Nephron (organoid): ENCODE data around the gene RBM15B.

Experiments
- H3K27ac Mint-ChIP-seq, 3 experiments: 2 replicates each; pipeline ENCODE4 v1.8.0; 2020; ENCODE audit warnings: mixed read lengths in 3 of 3, mild to moderate bottlenecking in 2 of 3, moderate library complexity in 1 of 3
- H3K27me3 Mint-ChIP-seq: 2 replicates; pipeline ENCODE4 v1.8.0; 2021; ENCODE audit warnings: low read depth, mild to moderate bottlenecking, moderate library complexity, mixed read lengths
- H3K36me3 Mint-ChIP-seq: 2 replicates; pipeline ENCODE4 v1.8.0; 2020; ENCODE audit warnings: low read depth, mixed read lengths
- H3K4me1 Mint-ChIP-seq: 2 replicates; pipeline ENCODE4 v1.8.0; 2020; ENCODE audit warnings: mixed read lengths
- H3K4me3 Mint-ChIP-seq, 3 experiments: 2 replicates each; pipeline ENCODE4 v1.8.0; 2020; ENCODE audit warnings: mild to moderate bottlenecking in 3 of 3, mixed read lengths in 3 of 3, moderate library complexity in 2 of 3
- H3K9me3 Mint-ChIP-seq: 2 replicates; pipeline ENCODE4 v1.8.0; 2020; ENCODE audit warnings: mixed read lengths
- CTCF ChIP-seq, 3 experiments: fragments of 200-600 bp; sonication (generic); IDR thresholded peaks; one replicate each; pipeline ENCODE4 v1.5.0; 2021; ENCODE audit warnings: antibody characterized with exemption in 3 of 3; ENCODE audit not compliant: unreplicated experiment in 3 of 3

The RBM15B gene

GRCh38 chr3:51379746-51380455 is 11.2 kb upstream of the RBM15B start:
- TF ChIP-seq CTCF (IDR thresholded peaks at IDR 0.05; ENCODE audit: unreplicated experiment in 3 of 3): no peak
- Mint-ChIP-seq H3K27ac (no peak overlapping the region), H3K4me1 (peaks cover 25% of the 10 kb centered on the region), H3K4me3 (peak overlapping the region in 1 of 3 experiments; percentile 36), H3K27me3 (peaks cover 4% of the 10 kb centered on the region), H3K36me3 (no peaks in the 10 kb centered on the region), H3K9me3 (no peaks in the 10 kb centered on the region)

- H3K36me3 Mint-ChIP-seq: peaks cover under 1% of the 10 kb centered on the region
- TF ChIP-seq CTCF (IDR thresholded peaks at IDR 0.05; ENCODE audit: unreplicated experiment in 3 of 3): no peak
- H3K4me1 Mint-ChIP-seq: peaks cover 30% of the 10 kb centered on the region
Observed at GRCh38 chr3:51380601-51381332, 10.3 kb upstream of the RBM15B start.

GRCh38 chr3:51381333-51381705 is 9.8 kb upstream of the RBM15B start:
- no peak overlapping the region for H3K4me3 Mint-ChIP-seq
- H3K4me1 Mint-ChIP-seq: peaks cover 35% of the 10 kb centered on the region
- H3K27me3 Mint-ChIP-seq: peaks cover 4% of the 10 kb centered on the region
- no peak overlapping the region for H3K27ac Mint-ChIP-seq
- TF ChIP-seq CTCF (IDR thresholded peaks at IDR 0.05; ENCODE audit: unreplicated experiment in 3 of 3): no peak
- H3K9me3 Mint-ChIP-seq: no peaks in the 10 kb centered on the region
- peaks cover 6% of the 10 kb centered on the region for H3K36me3 Mint-ChIP-seq

More at GRCh38 chr3:51380601-51381332, 10.3 kb upstream of the RBM15B start:
- Mint-ChIP-seq H3K9me3 (no peaks in the 10 kb centered on the region), H3K4me3 (peak overlapping the region in 2 of 3 experiments; percentile 36 to 37), H3K27ac (no peak overlapping the region), H3K27me3 (peaks cover 4% of the 10 kb centered on the region)

- H3K4me3 Mint-ChIP-seq: peak overlapping the region in 2 of 3 experiments; percentile 99
- H3K27me3 Mint-ChIP-seq: peaks cover 4% of the 10 kb centered on the region
- H3K4me1 Mint-ChIP-seq: peaks cover 40% of the 10 kb centered on the region
- peaks cover 10% of the 10 kb centered on the region for H3K36me3 Mint-ChIP-seq
- no peak for TF ChIP-seq CTCF (IDR thresholded peaks at IDR 0.05; ENCODE audit: unreplicated experiment in 3 of 3)
- H3K9me3 Mint-ChIP-seq: no peaks in the 10 kb centered on the region
- H3K27ac Mint-ChIP-seq: peak overlapping the region in 1 of 3 experiments; percentile 44
Observed at GRCh38 chr3:51382076-51382745, 8.9 kb upstream of the RBM15B start.

GRCh38 chr3:51382947-51383578 is 8.0 kb upstream of the RBM15B start:
- TF ChIP-seq CTCF (IDR thresholded peaks at IDR 0.05; ENCODE audit: unreplicated experiment in 3 of 3): no peak
- H3K9me3 Mint-ChIP-seq: no peaks in the 10 kb centered on the region

More at GRCh38 chr3:51382947-51383578, 8.0 kb upstream of the RBM15B start:
- H3K36me3 Mint-ChIP-seq: peaks cover 16% of the 10 kb centered on the region
- H3K4me1 Mint-ChIP-seq: peaks cover 47% of the 10 kb centered on the region
- peak overlapping the region; percentile 99 for H3K4me3 Mint-ChIP-seq
- H3K27me3 Mint-ChIP-seq: no peaks in the 10 kb centered on the region
- peak overlapping the region; percentile 29 to 99 (median 98) for H3K27ac Mint-ChIP-seq
